Measurements from ENCODE around the gene SLC6A5. TPM values are rescaled to one million over a fixed set of nuclear protein-coding genes. Genes with fewer than 3 reads are reported as not detected.
"Not testable (repeated sequence)": the region's sequence is repeated elsewhere in the genome, so short reads cannot be mapped to it uniquely, and the experiment has no call there.

SLC6A5 gene
- total RNA-seq, 4 donors from 2014 or later: not detected

GRCh38 chr11:20559523-20560300 is 39.7 kb upstream of the SLC6A5 start:
- no peak overlapping the region for H3K4me3 ChIP-seq
- no peaks in the 10 kb centered on the region for H3K27me3 ChIP-seq
- no peak overlapping the region for H3K27ac ChIP-seq
- no peak for DNase-seq
- intact Hi-C loops (cut with DNase I; ENCODE audit: low total_unique reads): no loop called here
- TF ChIP-seq POLR2A (IDR thresholded peaks at IDR 0.05): no peak
- no peak for TF ChIP-seq CTCF (IDR thresholded peaks at IDR 0.05)
- H3K9me3 ChIP-seq: no peaks in the 10 kb centered on the region
- H3K4me1 ChIP-seq: no peaks in the 10 kb centered on the region
- no peaks in the 10 kb centered on the region for H3K36me3 ChIP-seq

DNA sequence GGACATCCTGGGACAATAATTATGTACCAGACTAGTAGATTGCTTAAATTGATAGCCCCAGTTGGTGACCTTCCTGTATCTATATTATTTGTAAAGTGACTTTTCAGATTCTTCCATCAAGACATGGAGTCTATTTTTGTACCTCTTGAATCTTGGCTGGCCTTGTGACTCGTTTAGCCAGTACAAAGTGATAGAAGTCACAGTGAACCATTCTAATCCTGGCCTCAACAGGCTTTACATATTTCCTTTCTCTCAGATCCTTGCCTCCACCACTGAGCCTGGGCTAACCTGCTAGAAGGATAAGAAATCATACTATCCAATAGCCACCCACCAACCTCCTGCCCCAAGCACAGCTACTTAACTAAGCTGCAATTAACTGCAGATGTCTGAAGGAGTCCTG is 37.5 kb upstream of the SLC6A5 start:
- TF ChIP-seq CTCF (IDR thresholded peaks at IDR 0.05) (no peak), POLR2A (IDR thresholded peaks at IDR 0.05) (no peak)
- Histone ChIP-seq H3K27ac (no peak overlapping the region), H3K36me3 (no peaks in the 10 kb centered on the region), H3K27me3 (no peaks in the 10 kb centered on the region), H3K9me3 (no peaks in the 10 kb centered on the region), H3K4me1 (no peaks in the 10 kb centered on the region), H3K4me3 (no peak overlapping the region)
- intact Hi-C loops (cut with DNase I; ENCODE audit: low total_unique reads): no loop called here
- DNase-seq: no peak

- no peak overlapping the region for H3K4me3 ChIP-seq
- no peaks in the 10 kb centered on the region for H3K9me3 ChIP-seq
- no peaks in the 10 kb centered on the region for H3K27me3 ChIP-seq
- H3K27ac ChIP-seq: no peak overlapping the region
- intact Hi-C loops (cut with DNase I; ENCODE audit: low total_unique reads): no loop called here
- no peaks in the 10 kb centered on the region for H3K4me1 ChIP-seq
- no peak for TF ChIP-seq CTCF (IDR thresholded peaks at IDR 0.05)
- TF ChIP-seq POLR2A (IDR thresholded peaks at IDR 0.05): no peak
- DNase-seq: no peak
- H3K36me3 ChIP-seq: no peaks in the 10 kb centered on the region
Observed at GRCh38 chr11:20563866-20564265, 35.5 kb upstream of the SLC6A5 start.

DNA sequence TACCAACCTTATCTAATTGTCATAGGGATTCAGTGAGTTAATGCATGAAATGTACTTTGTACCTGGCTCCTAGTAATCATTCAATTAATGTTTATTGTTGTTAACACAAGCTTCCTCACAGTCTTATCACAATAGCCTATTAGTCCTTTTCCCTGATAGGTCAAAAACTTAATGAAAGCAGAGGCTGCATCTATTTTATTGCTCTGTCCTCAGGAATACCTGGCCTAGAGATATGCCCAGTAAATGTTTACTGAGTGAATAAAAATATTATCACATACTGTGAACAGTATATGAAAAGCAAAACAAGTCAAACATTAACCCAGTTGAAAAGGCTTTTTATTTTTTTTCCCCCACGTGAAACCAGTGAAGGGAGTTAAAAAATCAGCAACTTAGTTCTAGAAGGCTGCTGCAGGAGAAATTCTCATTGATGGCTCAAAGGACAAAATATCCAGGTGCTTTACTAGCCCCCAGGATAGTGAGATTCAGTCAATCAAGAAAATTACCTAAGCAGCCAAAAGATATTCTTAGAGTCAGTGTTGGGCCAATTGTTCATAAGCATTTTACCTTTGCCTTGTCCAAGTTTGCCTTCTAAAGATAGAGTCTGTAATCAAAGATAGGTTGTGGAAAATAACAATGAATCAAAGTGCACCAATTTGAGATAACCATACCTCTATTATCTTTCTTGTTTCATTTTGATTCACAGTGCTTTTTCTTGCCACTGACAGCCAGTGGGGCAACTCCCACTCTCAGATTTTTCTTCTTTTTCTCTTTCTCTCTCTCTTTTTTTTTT is 34.4 kb upstream of the SLC6A5 start:
- no peak for DNase-seq
- no peaks in the 10 kb centered on the region for H3K27me3 ChIP-seq
- no peak overlapping the region for H3K4me3 ChIP-seq
- TF ChIP-seq POLR2A (IDR thresholded peaks at IDR 0.05) (no peak), CTCF (IDR thresholded peaks at IDR 0.05) (no peak)
- no peaks in the 10 kb centered on the region for H3K4me1 ChIP-seq
- H3K9me3 ChIP-seq: no peaks in the 10 kb centered on the region
- H3K27ac ChIP-seq: no peak overlapping the region
- intact Hi-C loops (cut with DNase I; ENCODE audit: low total_unique reads): no loop called here
- no peaks in the 10 kb centered on the region for H3K36me3 ChIP-seq

DNA sequence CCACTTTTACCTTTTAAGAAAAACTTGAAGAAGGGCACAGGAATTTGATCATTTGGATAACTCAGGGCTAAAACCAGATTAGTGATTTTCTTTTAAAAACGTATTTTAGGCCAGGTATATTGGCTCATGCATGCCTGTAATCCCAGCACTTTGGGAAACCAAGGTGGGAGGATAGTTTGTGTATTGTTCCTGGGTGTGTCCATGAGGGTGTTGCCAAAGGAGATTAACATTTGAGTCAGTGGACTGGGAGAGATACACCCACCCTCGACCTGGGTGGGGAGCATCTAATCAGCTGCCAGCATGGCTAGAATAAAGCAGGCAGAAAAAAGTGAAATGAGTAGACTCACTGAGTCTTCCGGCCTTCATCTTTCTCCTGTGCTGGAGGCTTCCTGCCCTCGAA is 33.3 kb upstream of the SLC6A5 start:
- H3K36me3 ChIP-seq; H3K27me3 ChIP-seq; H3K27ac ChIP-seq; DNase-seq; intact Hi-C loops (cut with DNase I; ENCODE audit: low total_unique reads); H3K4me1 ChIP-seq; H3K9me3 ChIP-seq; H3K4me3 ChIP-seq: not testable (repeated sequence)
